ENCODE results near the gene POFUT1. TPM values are rescaled to one million over a fixed set of nuclear protein-coding genes. Genes with fewer than 3 reads are reported as not detected.

The POFUT1 gene
- total RNA-seq, 1 donor from 2014 or later = 67.4 TPM

- peaks cover 86% of the 10 kb centered on the region for H3K36me3 Mint-ChIP-seq (ENCODE audit: low read depth)
- H3K4me1 Mint-ChIP-seq (ENCODE audit: low read depth) = peaks cover 60% of the 10 kb centered on the region
- DNase-seq (ENCODE audit: low spot score) = no peak
- H3K4me3 Mint-ChIP-seq (ENCODE audit: low read depth) = peak overlapping the region; percentile 98
- peak overlapping the region; percentile 91 for H3K27ac Mint-ChIP-seq
- intact Hi-C loops (cut with micrococcal nuclease) = loop anchor here (2.0 to 5.0 kb wide), 2 partner anchors 94 to 277 kb away; no protein-coding TSS in a partner anchor
- no peaks in the 10 kb centered on the region for H3K27me3 Mint-ChIP-seq (ENCODE audit: low read depth)
- H3K9me3 Mint-ChIP-seq = no peaks in the 10 kb centered on the region
Measured at GRCh38 chr20:32205110-32205842, 2.4 kb upstream of the POFUT1 start.

- intact Hi-C loops (cut with micrococcal nuclease) = loop anchor here (2.0 to 5.0 kb wide), 2 partner anchors 95 to 276 kb away; no protein-coding TSS in a partner anchor
- Mint-ChIP-seq H3K9me3 (no peaks in the 10 kb centered on the region), H3K36me3 (ENCODE audit: low read depth) (peaks cover 87% of the 10 kb centered on the region), H3K4me3 (ENCODE audit: low read depth) (peak overlapping the region; percentile 98), H3K4me1 (ENCODE audit: low read depth) (peaks cover 65% of the 10 kb centered on the region), H3K27ac (peak overlapping the region; percentile 91), H3K27me3 (ENCODE audit: low read depth) (no peaks in the 10 kb centered on the region)
- no peak for DNase-seq (ENCODE audit: low spot score)
Measured at GRCh38 chr20:32205843-32206759, 1.6 kb upstream of the POFUT1 start.

- peak overlapping the region; percentile 91 for H3K27ac Mint-ChIP-seq
- no peaks in the 10 kb centered on the region for H3K27me3 Mint-ChIP-seq (ENCODE audit: low read depth)
- H3K9me3 Mint-ChIP-seq = no peaks in the 10 kb centered on the region
- intact Hi-C loops (cut with micrococcal nuclease) = loop anchor here (1.0 to 5.0 kb wide), 3 partner anchors 25 to 275 kb away; partner anchors contain the start of gene ASXL1
- H3K36me3 Mint-ChIP-seq (ENCODE audit: low read depth) = peaks cover 86% of the 10 kb centered on the region
- DNase-seq (ENCODE audit: low spot score) = no peak
- H3K4me1 Mint-ChIP-seq (ENCODE audit: low read depth) = peaks cover 68% of the 10 kb centered on the region
- peak overlapping the region; percentile 98 for H3K4me3 Mint-ChIP-seq (ENCODE audit: low read depth)
Measured at GRCh38 chr20:32206760-32207625, 687 bp upstream of the POFUT1 start.

GRCh38 chr20:32208499-32209154, 947 bp downstream of the POFUT1 start:
- peaks cover 76% of the 10 kb centered on the region for H3K36me3 Mint-ChIP-seq (ENCODE audit: low read depth)
- intact Hi-C loops (cut with micrococcal nuclease) = loop anchor here (5.0 kb wide), 1 partner anchor 274 kb away; no protein-coding TSS in a partner anchor
- no peaks in the 10 kb centered on the region for H3K9me3 Mint-ChIP-seq

GRCh38 chr20:32209850-32210605, 2.3 kb downstream of the POFUT1 start:
- Mint-ChIP-seq H3K36me3 (ENCODE audit: low read depth) (peaks cover 71% of the 10 kb centered on the region), H3K27me3 (ENCODE audit: low read depth) (no peaks in the 10 kb centered on the region), H3K27ac (peak overlapping the region; percentile 59), H3K4me1 (ENCODE audit: low read depth) (peaks cover 47% of the 10 kb centered on the region), H3K4me3 (ENCODE audit: low read depth) (peak overlapping the region; percentile 88), H3K9me3 (no peaks in the 10 kb centered on the region)
- no peak for DNase-seq (ENCODE audit: low spot score)
- intact Hi-C loops (cut with micrococcal nuclease) = loop anchor here (5.0 kb wide), 1 partner anchor 272 kb away; no protein-coding TSS in a partner anchor

More at GRCh38 chr20:32208499-32209154, 947 bp downstream of the POFUT1 start:
- Mint-ChIP-seq H3K4me3 (ENCODE audit: low read depth) (peak overlapping the region; percentile 88), H3K27ac (peak overlapping the region; percentile 73), H3K27me3 (ENCODE audit: low read depth) (no peaks in the 10 kb centered on the region), H3K4me1 (ENCODE audit: low read depth) (peaks cover 56% of the 10 kb centered on the region)
- no peak for DNase-seq (ENCODE audit: low spot score)

GRCh38 chr20:32213870-32214269, 6.2 kb downstream of the POFUT1 start:
- no peak overlapping the region for H3K27ac Mint-ChIP-seq
- H3K4me3 Mint-ChIP-seq (ENCODE audit: low read depth) = no peak overlapping the region
- H3K27me3 Mint-ChIP-seq (ENCODE audit: low read depth) = no peaks in the 10 kb centered on the region
- no peak for DNase-seq (ENCODE audit: low spot score)
- intact Hi-C loops (cut with micrococcal nuclease) = no loop called here
- peaks cover 40% of the 10 kb centered on the region for H3K4me1 Mint-ChIP-seq (ENCODE audit: low read depth)
- peaks cover 84% of the 10 kb centered on the region for H3K36me3 Mint-ChIP-seq (ENCODE audit: low read depth)
- H3K9me3 Mint-ChIP-seq = no peaks in the 10 kb centered on the region

GRCh38 chr20:32215147-32215546, 7.5 kb downstream of the POFUT1 start:
- H3K4me1 Mint-ChIP-seq (ENCODE audit: low read depth) = peaks cover 32% of the 10 kb centered on the region

GRCh38 chr20:32215729-32216128, 8.0 kb downstream of the POFUT1 start:
- Mint-ChIP-seq H3K4me3 (ENCODE audit: low read depth) (no peak overlapping the region), H3K9me3 (no peaks in the 10 kb centered on the region), H3K4me1 (ENCODE audit: low read depth) (peaks cover 26% of the 10 kb centered on the region), H3K27ac (peak overlapping the region; percentile 12), H3K27me3 (ENCODE audit: low read depth) (no peaks in the 10 kb centered on the region), H3K36me3 (ENCODE audit: low read depth) (peaks cover 79% of the 10 kb centered on the region)
- intact Hi-C loops (cut with micrococcal nuclease) = no loop called here
- DNase-seq (ENCODE audit: low spot score) = no peak

More at GRCh38 chr20:32215147-32215546, 7.5 kb downstream of the POFUT1 start:
- intact Hi-C loops (cut with micrococcal nuclease) = no loop called here
- H3K9me3 Mint-ChIP-seq = no peaks in the 10 kb centered on the region
- no peak for DNase-seq (ENCODE audit: low spot score)
- H3K36me3 Mint-ChIP-seq (ENCODE audit: low read depth) = peaks cover 82% of the 10 kb centered on the region
- H3K4me3 Mint-ChIP-seq (ENCODE audit: low read depth) = no peak overlapping the region
- no peak overlapping the region for H3K27ac Mint-ChIP-seq
- no peaks in the 10 kb centered on the region for H3K27me3 Mint-ChIP-seq (ENCODE audit: low read depth)

- H3K27me3 Mint-ChIP-seq (ENCODE audit: low read depth) = no peaks in the 10 kb centered on the region
- H3K9me3 Mint-ChIP-seq = no peaks in the 10 kb centered on the region
- intact Hi-C loops (cut with micrococcal nuclease) = no loop called here
- no peak overlapping the region for H3K4me3 Mint-ChIP-seq (ENCODE audit: low read depth)
- no peak for DNase-seq (ENCODE audit: low spot score)
- H3K27ac Mint-ChIP-seq = peak overlapping the region; percentile 12
- peaks cover 21% of the 10 kb centered on the region for H3K4me1 Mint-ChIP-seq (ENCODE audit: low read depth)
- H3K36me3 Mint-ChIP-seq (ENCODE audit: low read depth) = peaks cover 80% of the 10 kb centered on the region
Measured at GRCh38 chr20:32216179-32217142, 8.8 kb downstream of the POFUT1 start.

- Mint-ChIP-seq H3K36me3 (ENCODE audit: low read depth) (peaks cover 86% of the 10 kb centered on the region), H3K27ac (no peak overlapping the region), H3K27me3 (ENCODE audit: low read depth) (no peaks in the 10 kb centered on the region), H3K4me1 (ENCODE audit: low read depth) (peaks cover 13% of the 10 kb centered on the region), H3K9me3 (no peaks in the 10 kb centered on the region), H3K4me3 (ENCODE audit: low read depth) (no peak overlapping the region)
- intact Hi-C loops (cut with micrococcal nuclease) = no loop called here
- no peak for DNase-seq (ENCODE audit: low spot score)
Measured at GRCh38 chr20:32218156-32218900, 10.6 kb downstream of the POFUT1 start.
